ENCODE measurements around the gene HNRNPUL2.

HNRNPUL2 gene

GRCh38 chr11:62726915-62727164 is 417 bp downstream of the HNRNPUL2 start:
- DNase-seq (ENCODE audit: low spot score) = no peak

GRCh38 chr11:62726156-62726914 is 922 bp downstream of the HNRNPUL2 start:
- peak; percentile 17 for DNase-seq (ENCODE audit: low spot score)

- no peak for DNase-seq (ENCODE audit: low spot score)
Measured at GRCh38 chr11:62725646-62726045, 1.6 kb downstream of the HNRNPUL2 start.

GRCh38 chr11:62724171-62724570 is 3.1 kb downstream of the HNRNPUL2 start:
- DNase-seq (ENCODE audit: low spot score) = no peak

GRCh38 chr11:62721994-62722393 is 5.3 kb downstream of the HNRNPUL2 start:
- no peak for DNase-seq (ENCODE audit: low spot score)

- DNase-seq (ENCODE audit: low spot score) = no peak
Measured at GRCh38 chr11:62719302-62719978, 7.8 kb downstream of the HNRNPUL2 start.

GRCh38 chr11:62716816-62717215 is 10.4 kb downstream of the HNRNPUL2 start:
- no peak for DNase-seq (ENCODE audit: low spot score)

- DNase-seq (ENCODE audit: low spot score) = no peak
Measured at GRCh38 chr11:62716206-62716605, 11.1 kb downstream of the HNRNPUL2 start.

GRCh38 chr11:62715150-62716130 is 11.8 kb downstream of the HNRNPUL2 start:
- no peak for DNase-seq (ENCODE audit: low spot score)

GRCh38 chr11:62713343-62713742 is 13.9 kb downstream of the HNRNPUL2 start:
- DNase-seq (ENCODE audit: low spot score) = no peak

GRCh38 chr11:62712861-62713260 is 14.4 kb downstream of the HNRNPUL2 start:
- DNase-seq (ENCODE audit: low spot score) = no peak

- DNase-seq (ENCODE audit: low spot score) = no peak
Measured at GRCh38 chr11:62712276-62712812, 14.9 kb downstream of the HNRNPUL2 start.

GRCh38 chr11:62710001-62710345 is 17.3 kb downstream of the HNRNPUL2 start:
- peak; percentile 55 for DNase-seq (ENCODE audit: low spot score)

- peak; percentile 99 for DNase-seq (ENCODE audit: low spot score)
Measured at GRCh38 chr11:62709247-62710000, 17.8 kb downstream of the HNRNPUL2 start.

GRCh38 chr11:62708793-62709192 is 18.5 kb downstream of the HNRNPUL2 start:
- peak; percentile 53 for DNase-seq (ENCODE audit: low spot score)

- DNase-seq (ENCODE audit: low spot score) = peak; percentile 65
Measured at GRCh38 chr11:62708392-62708791, 18.9 kb downstream of the HNRNPUL2 start.

- DNase-seq (ENCODE audit: low spot score) = peak; percentile 23
Measured at GRCh38 chr11:62707277-62707861, 19.9 kb downstream of the HNRNPUL2 start, which contains the start of the genes BSCL2 and GNG3. BSCL2 (minus strand) TSS chr11:62707424; CDS start chr11:62707195, 229 bp downstream. GNG3 (plus strand) TSS chr11:62707676; CDS start chr11:62708296, 620 bp downstream.

- no peak for DNase-seq (ENCODE audit: low spot score)
Measured at GRCh38 chr11:62706850-62707247, 20.4 kb downstream of the HNRNPUL2 start.

GRCh38 chr11:62705880-62706849 is 21.1 kb downstream of the HNRNPUL2 start:
- DNase-seq (ENCODE audit: low spot score) = peak; percentile 96

- no peak for DNase-seq (ENCODE audit: low spot score)
Measured at GRCh38 chr11:62705413-62705812, 21.8 kb downstream of the HNRNPUL2 start.
